GM19023 (cell line): ENCODE results near the gene TEDDM1.

Experiments
- ATAC-seq: cut with Tn5 transposase; IDR thresholded peaks from one replicate; pipeline ENCODE4 v1.9.1; 2021; ENCODE audit warnings: mild to moderate bottlenecking, moderate library complexity; ENCODE audit not compliant: unreplicated experiment

Gene TEDDM1

DNA sequence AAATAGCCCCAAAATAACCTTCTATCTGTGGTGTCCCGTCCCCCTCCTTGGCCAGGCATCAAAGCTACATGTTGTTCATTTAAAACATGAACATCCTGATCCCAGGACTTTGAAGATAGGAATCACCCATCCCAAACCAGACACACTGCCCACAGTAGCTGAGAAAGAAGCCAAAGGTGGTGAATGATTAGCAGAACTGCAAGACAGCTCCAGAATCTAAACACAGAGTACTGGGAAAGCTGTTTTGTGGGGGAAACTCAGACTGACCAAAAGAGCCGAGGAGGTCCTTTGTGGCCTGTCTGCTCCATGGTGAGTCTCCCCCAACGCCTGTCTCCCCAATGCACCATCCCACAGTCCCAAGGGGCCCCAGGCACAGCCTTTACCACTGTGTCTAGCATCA is 7.3 kb upstream of the TEDDM1 start:
- ATAC-seq, result no peak

GRCh38 chr1:182406012-182406411 is 5.5 kb upstream of the TEDDM1 start:
- ATAC-seq, result no peak

DNA sequence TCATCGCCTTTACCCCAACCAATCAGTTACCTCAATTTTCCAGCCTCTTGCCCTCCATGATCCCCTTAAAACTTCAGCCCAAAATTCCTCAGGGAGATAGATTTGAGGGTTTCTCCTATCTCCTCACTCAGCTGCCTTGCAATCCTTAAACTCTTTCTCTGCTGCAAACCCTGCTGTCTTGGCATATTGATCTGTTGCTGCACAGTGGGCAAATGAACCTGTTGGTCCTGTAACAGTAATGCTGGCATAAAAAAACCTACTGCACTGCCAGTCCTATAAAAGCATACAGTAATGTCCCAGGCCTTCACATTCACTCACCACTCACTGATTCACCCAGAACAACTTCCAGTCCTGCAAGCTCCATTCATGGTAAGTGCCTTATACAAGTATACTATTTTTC is 5.1 kb upstream of the TEDDM1 start:
- no peak for ATAC-seq

GRCh38 chr1:182404781-182405180 is 4.3 kb upstream of the TEDDM1 start:
- no peak for ATAC-seq

DNA sequence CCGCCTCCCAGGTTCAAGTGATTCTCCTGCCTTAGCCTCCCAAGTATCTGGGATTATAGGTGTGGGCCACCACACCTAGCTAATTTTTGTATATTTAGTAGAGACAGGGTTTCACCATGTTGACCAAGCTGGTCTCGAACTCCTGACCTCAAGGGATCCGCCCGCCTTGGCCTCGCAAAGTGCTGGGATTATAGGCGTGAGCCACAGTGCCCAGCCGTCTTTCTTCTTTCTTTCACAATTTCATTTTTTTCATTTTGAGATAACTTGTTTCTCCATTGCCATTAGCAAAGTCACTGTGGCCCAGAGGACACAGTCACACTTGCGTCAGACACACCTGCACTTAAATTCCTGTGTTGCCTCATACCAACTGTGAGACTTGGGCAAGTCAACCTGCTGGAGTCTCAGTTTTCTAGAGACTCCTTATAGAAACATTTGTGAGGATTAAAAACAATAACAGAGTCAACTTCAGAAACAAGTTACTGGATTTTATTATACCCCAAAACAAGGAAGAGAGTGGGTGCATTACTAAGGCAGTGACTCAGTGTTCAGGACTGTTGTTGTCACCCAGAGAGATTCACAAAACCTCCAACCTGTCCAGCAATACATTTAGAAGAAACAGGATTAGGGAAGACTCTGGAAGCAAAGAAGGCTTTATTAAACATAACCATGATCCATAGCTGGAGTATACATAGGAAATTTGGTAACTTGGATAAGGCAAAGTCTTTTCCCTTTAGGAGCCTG is 2.6 kb downstream of the TEDDM1 start:
- no peak for ATAC-seq

DNA sequence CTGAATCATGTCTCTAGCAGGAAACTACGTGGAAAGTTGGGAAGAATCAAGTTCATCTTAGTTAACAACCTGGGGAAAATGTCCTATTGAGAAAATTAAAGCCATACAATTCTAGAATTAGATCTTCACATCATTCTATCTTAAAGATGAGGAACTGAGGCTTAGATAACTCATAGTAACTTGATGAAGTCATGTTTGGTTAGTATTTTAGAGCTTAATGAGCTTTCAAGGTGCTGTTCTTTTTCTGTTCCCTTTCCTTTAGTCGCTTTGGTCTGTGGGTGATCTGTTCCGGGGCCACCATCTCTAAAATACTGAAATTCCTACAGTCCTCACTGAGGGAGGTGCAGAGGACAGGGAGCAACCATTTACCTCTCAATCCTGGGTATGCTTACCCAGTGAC is 4.6 kb downstream of the TEDDM1 start:
- no peak for ATAC-seq

GRCh38 chr1:182394055-182394775 is 6.3 kb downstream of the TEDDM1 start:
- no peak for ATAC-seq

- peak; percentile 16 for ATAC-seq
These were observed 8.1 kb downstream of the TEDDM1 start for GRCh38 chr1:182392050-182393028.

DNA sequence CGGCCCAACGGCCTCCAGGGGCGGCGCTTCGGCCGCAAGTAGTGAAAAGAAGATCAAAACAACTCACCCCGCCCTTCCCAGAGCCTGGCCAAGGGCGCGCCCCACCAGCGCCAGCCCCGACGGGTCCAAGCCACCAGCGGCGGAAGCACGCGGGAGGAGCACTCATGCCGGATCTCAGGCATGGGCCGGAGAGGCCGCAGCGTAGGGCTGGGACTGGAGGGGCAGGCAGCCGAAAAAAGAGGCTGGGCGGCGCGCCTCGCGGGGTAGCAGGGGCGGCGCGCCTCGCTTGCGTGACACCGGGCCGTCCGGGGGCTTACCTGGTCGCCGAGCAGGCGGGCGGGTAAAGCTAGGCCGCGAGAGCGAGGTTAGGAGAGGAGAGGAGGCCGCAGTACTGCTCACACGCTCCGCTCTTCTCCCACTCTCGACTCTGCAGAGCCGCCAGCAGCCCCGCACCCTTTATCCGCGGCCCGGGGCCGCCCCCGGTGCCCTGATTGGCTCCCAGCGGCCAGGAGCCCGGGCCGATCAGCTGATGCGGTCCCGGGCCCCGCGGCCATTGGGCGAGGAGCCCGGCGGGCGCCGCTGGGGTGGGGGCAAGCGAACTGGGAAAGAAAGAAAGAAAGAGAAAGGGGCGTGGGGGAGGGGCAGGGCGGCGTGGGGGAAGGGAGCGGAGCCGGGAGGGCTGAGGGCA is 9.0 kb downstream of the TEDDM1 start, which contains the start of gene GLUL:
GLUL (minus strand) TSS at position 429 of the 688 bp plus-strand sequence. CDS start 3,053 bp downstream, outside the sequence.
- ATAC-seq, result peak; percentile 72

DNA sequence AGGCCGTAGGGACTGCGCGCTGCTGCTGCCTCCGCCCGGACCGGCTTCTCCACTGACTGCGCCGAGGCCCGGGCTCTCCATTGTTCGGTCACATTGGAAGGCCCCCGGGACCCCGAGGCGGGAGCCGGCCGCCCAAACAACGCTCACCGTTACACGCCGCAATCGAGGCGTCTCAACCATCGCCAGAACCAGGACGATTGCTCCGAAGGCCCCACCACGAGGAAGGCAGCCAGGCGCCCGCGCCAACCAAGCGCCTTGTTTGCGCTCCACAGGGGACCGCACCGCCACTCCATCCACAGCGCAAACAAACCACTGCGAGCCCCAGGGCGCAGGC is 9.5 kb downstream of the TEDDM1 start:
- peak; percentile 0 for ATAC-seq

- ATAC-seq, result no peak
These were observed 10.8 kb downstream of the TEDDM1 start for GRCh38 chr1:182389619-182390047.

- ATAC-seq, result no peak
These were observed 11.9 kb downstream of the TEDDM1 start for GRCh38 chr1:182388392-182389134.

DNA sequence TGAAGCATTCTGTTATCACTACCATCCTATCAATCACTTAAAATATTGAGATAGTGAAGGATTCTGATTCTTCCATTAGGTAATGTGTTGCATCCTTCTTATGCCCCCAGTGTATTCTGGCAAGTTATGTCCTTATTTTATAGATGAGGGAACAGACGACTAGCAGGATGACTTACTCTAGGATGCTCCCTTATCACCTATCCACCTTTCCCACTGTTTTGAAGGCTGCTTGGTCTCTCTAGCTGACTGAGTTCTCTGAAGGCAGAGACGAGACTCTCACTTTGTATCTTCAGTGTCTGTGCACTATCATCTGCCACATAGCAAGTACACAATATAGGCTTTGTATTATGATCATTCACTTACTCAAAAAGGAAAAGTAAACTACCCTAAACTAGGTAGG is 12.9 kb downstream of the TEDDM1 start:
- ATAC-seq, result no peak

DNA sequence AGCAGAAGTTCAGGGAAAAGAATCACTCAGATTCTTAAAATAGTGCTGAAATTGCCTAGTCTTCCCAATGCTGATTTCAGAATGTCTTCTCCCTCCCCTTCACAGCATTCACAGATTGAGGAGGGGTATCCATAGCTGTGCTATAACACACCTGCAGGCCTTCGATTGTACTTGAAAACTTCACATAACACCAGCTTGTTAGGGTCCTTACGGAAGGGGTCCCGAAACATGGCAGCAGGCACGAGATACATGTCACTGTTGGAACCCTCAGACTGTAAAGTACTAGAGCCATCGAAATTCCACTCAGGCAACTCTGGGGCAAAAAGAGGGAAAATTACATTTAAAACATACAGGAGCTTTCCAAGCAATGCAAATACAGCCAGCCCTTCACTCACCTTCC is 13.5 kb downstream of the TEDDM1 start:
- ATAC-seq, result no peak

GRCh38 chr1:182385885-182386853 is 14.3 kb downstream of the TEDDM1 start:
- ATAC-seq, result no peak

DNA sequence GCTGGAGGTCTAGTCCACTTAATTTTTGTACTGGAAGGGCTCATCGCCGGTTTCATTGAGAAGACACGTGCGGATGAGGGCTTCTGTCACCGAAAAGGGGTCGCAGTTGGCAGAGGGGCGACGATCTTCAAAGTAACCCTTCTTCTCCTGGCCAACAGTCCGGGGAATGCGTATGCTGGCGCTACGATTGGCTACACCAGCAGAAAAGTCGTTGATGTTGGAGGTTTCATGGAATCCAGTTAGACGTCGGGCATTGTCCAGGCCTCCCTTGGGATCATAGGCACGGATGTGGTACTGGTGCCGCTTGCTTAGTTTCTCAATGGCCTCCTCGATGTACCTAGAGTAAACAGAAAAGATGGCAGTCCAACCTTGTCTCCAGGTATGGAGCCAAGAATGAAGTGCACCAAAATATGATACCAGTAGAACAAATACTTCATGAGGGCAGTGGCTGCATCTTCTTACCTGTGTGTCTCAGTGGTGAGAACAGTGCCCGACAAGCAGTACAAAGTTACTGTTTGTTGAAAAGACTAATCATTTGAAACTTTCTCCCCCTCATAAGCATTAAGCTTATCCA is 16.0 kb downstream of the TEDDM1 start:
- no peak for ATAC-seq

- no peak for ATAC-seq
These were observed 16.5 kb downstream of the TEDDM1 start for GRCh38 chr1:182383934-182384333.

DNA sequence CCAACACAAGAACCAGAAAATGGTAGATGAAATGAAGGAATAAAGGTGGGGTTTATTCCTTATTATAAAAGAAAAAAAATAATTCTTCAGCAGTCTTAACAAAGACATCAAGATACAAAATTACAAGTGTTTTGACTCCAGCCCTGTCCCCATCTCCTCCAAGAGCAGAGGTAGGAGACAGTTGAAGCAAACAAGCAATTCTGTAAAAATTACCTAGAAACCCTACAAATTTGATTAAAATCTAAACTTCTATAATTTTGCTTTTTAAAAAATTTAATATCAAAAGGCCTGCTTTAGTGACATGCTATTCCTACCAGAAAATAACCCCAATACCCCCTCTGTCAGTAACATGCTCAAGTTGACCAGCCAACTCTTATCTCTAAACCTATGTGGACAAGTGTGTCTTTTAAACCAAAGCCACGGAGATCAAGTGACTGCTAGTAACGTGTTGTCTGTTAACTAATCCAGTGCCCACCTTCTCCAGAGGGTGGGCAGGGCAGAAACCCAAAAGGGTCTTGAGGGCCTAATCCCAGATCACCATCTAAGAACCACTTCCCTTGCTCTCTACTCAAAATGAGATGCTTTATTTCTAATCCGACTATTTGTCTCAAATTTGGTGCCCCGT is 17.3 kb downstream of the TEDDM1 start:
- no peak for ATAC-seq
